ENCODE results near the gene CNST.

CNST gene

DNA sequence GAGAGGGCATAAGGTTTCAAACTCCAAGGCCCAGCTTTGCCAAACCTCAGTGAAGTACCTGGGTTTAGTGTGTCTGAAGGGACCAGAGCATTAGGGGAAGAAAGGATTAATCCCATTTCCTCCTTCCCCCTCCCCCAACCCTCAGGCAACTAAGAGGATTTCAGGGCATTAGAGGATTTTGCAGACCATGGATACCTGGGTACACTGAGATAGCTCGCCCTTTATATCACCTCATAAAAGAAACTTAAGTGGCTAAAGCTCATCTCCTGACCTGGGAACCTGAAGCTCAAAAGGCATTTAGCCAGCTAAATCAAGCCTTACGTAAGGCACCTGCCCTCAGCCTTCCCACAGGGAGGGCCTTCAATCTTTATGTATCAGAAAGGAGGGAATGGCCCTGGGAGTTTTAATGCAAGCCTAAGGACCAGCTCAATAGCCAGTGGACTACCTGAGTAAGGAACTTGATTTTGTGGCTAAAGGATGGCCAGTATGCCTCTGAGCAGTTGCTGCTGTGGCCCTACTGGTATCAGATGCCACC lies 32.8 kb upstream of the CNST start:
- Histone ChIP-seq H3K4me3 (ENCODE audit: low read depth in 1 of 2, low read length in 2 of 2) (no peak overlapping the region), H3K27ac (ENCODE audit: low read depth, low read length) (no peak overlapping the region), H3K9ac (ENCODE audit: low read length) (no peak overlapping the region), H3K4me1 (ENCODE audit: insufficient read depth, low read length) (no peaks in the 10 kb centered on the region), H3K36me3 (ENCODE audit: insufficient read depth, low read length) (no peaks in the 10 kb centered on the region), H3K9me3 (ENCODE audit: low read length) (peaks cover 8% of the 10 kb centered on the region), H3K27me3 (ENCODE audit: control insufficient read depth in 1 of 2, insufficient read depth in 2 of 2, low read length in 2 of 2) (no peaks in the 10 kb centered on the region)

DNA sequence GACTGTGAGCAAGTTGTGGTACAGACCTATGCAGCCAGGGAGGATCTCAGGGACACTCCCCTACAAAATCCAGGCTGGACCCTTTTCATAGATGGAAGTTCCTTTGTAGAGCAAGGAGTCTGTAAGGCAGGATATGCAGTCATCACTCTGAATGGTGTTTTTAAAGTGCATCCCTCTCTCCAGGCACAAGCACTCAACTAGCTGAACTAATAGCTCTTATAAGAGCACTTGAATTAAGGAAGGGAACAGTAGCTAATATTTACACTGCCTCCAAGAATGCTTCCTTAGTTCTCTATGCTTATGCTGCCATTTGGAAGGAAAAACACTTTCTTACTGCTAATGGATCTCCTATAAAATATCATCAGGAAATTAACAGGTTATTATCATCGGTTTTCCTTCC lies 32.1 kb upstream of the CNST start:
- Histone ChIP-seq H3K9me3 (ENCODE audit: low read length) (peaks cover 8% of the 10 kb centered on the region), H3K9ac (ENCODE audit: low read length) (no peak overlapping the region), H3K4me3 (ENCODE audit: low read depth in 1 of 2, low read length in 2 of 2) (no peak overlapping the region), H3K27ac (ENCODE audit: low read depth, low read length) (no peak overlapping the region), H3K36me3 (ENCODE audit: insufficient read depth, low read length) (no peaks in the 10 kb centered on the region), H3K4me1 (ENCODE audit: insufficient read depth, low read length) (no peaks in the 10 kb centered on the region), H3K27me3 (ENCODE audit: control insufficient read depth in 1 of 2, insufficient read depth in 2 of 2, low read length in 2 of 2) (no peaks in the 10 kb centered on the region)

DNA sequence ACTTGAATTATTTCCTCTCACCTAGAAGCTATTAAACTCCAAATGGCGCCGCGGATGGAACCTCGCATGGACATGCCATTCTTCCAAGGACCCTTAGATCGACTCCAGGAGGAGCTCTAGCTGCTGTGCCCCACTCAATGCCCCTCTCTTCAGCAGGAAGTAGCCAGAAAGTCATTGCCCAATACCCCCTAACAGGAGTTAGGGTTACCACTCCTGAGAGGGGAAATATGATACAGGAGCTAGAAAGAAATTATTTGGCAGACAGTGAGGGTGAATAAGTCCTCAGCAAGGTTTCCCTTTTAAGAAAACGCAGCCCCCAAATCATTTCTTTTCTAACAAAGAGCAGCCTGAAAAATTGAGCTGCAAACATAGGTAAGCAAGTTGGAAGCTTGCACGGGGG lies 28.8 kb upstream of the CNST start:
- no peak overlapping the region for H3K27ac ChIP-seq (ENCODE audit: low read depth, low read length)
- H3K36me3 ChIP-seq (ENCODE audit: insufficient read depth, low read length): peaks cover 13% of the 10 kb centered on the region
- no peaks in the 10 kb centered on the region for H3K27me3 ChIP-seq (ENCODE audit: control insufficient read depth in 1 of 2, insufficient read depth in 2 of 2, low read length in 2 of 2)
- H3K4me3 ChIP-seq (ENCODE audit: low read depth in 1 of 2, low read length in 2 of 2): no peak overlapping the region
- H3K9ac ChIP-seq (ENCODE audit: low read length): no peak overlapping the region
- no peaks in the 10 kb centered on the region for H3K9me3 ChIP-seq (ENCODE audit: low read length)
- no peaks in the 10 kb centered on the region for H3K4me1 ChIP-seq (ENCODE audit: insufficient read depth, low read length)

DNA sequence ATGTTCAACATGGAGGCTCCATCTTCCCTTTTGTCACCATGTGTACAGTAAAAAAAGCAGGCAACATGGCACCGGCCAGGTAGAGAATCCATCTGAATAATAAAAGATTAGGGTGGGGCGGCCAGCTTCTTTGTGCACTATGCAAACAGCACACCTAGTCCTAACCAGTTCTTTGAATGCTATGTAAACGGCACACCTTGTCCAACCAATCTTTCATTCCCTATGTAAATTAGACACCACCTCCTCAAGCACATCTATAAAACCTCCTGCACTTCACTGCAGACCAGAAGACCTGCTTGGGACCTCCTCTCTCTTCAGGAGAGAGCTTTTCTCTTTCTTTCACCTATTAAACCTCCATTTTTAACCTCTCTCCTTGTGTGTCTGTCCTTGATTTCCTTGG lies 28.4 kb upstream of the CNST start:
- Histone ChIP-seq H3K27ac (ENCODE audit: low read depth, low read length) (no peak overlapping the region), H3K9ac (ENCODE audit: low read length) (no peak overlapping the region), H3K4me3 (ENCODE audit: low read depth in 1 of 2, low read length in 2 of 2) (no peak overlapping the region), H3K4me1 (ENCODE audit: insufficient read depth, low read length) (no peaks in the 10 kb centered on the region), H3K36me3 (ENCODE audit: insufficient read depth, low read length) (peaks cover 13% of the 10 kb centered on the region), H3K27me3 (ENCODE audit: control insufficient read depth in 1 of 2, insufficient read depth in 2 of 2, low read length in 2 of 2) (no peaks in the 10 kb centered on the region), H3K9me3 (ENCODE audit: low read length) (no peaks in the 10 kb centered on the region)

DNA sequence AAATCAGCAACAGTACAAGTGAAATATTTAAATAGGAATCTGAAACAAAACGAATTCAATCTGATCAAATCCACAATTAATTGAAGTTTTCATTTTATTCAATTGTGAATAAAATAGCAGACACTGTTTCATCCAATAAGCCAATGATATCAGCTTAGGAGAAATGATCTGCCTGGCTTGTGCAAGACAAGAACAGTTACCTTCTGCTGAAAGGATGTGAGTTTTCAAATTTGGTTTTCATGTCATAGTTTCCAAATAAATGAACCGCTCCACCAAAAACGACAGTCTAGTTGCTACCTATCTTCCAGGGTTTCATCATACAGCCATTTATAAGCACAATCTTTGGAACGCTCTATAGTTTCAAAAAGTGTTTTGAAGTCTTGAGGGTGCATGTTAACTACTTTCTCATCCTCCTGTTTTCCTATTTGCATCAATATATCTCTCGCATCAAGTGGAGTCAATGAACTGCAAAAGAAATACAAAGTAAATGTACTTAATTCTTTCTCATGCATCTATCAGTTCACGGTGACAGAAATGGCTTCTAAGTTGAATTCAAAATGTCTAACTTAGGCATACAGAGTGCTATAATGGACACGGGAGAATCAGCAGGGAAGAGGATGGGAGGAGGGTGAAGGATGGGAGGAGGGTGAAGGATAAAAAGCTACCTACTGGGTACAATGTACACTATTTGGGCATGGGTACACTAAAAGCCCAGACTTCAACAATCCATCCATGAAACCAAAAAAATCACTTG lies 25.3 kb upstream of the CNST start:
- no peak overlapping the region for H3K4me3 ChIP-seq (ENCODE audit: low read depth in 1 of 2, low read length in 2 of 2)
- H3K9ac ChIP-seq (ENCODE audit: low read length): no peak overlapping the region
- no peaks in the 10 kb centered on the region for H3K27me3 ChIP-seq (ENCODE audit: control insufficient read depth in 1 of 2, insufficient read depth in 2 of 2, low read length in 2 of 2)
- H3K9me3 ChIP-seq (ENCODE audit: low read length): no peaks in the 10 kb centered on the region
- peaks cover 26% of the 10 kb centered on the region for H3K36me3 ChIP-seq (ENCODE audit: insufficient read depth, low read length)
- H3K4me1 ChIP-seq (ENCODE audit: insufficient read depth, low read length): no peaks in the 10 kb centered on the region
- H3K27ac ChIP-seq (ENCODE audit: low read depth, low read length): no peak overlapping the region

DNA sequence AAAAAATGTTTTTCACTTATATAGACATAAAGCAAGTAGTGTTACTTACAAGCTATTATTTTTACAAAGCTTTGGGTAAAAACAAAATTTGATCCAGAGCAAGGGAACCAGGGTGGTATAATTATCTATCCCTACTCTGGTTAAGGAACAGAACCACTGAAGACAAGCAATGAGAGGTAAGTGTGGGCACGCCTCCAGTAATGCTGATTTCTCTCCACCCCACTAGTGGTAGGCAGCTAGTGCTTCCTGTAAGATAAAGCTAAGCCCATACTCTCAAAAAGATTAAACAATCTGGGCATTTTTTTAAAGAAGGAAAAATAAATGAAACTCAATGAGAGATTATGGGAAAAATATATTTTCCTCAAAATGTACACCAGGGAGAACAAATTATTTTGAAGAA lies 22.3 kb upstream of the CNST start:
- H3K36me3 ChIP-seq (ENCODE audit: insufficient read depth, low read length): peaks cover 32% of the 10 kb centered on the region
- no peaks in the 10 kb centered on the region for H3K27me3 ChIP-seq (ENCODE audit: control insufficient read depth in 1 of 2, insufficient read depth in 2 of 2, low read length in 2 of 2)
- no peaks in the 10 kb centered on the region for H3K9me3 ChIP-seq (ENCODE audit: low read length)
- no peak overlapping the region for H3K9ac ChIP-seq (ENCODE audit: low read length)
- H3K4me1 ChIP-seq (ENCODE audit: insufficient read depth, low read length): no peaks in the 10 kb centered on the region
- no peak overlapping the region for H3K27ac ChIP-seq (ENCODE audit: low read depth, low read length)
- no peak overlapping the region for H3K4me3 ChIP-seq (ENCODE audit: low read depth in 1 of 2, low read length in 2 of 2)

DNA sequence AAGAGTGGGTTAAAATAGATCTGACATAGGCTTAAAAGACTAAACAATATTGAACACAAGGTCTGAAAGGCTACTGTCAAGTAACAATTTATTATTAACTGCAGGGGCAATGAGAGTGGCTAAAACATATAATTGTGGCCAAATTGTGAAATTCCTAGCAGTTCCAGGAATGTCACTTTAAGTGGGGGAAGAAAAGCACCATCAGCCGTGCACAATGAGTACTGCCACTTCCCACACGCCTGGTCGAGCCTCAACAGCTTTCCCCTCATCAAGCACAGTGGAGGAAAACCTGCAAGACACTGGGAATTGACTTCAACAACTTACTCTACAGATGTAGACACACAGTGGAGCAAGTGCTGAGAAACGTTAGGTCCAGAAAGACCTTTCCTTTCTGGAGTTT lies 16.6 kb upstream of the CNST start:
- Histone ChIP-seq H3K4me3 (ENCODE audit: low read depth in 1 of 2, low read length in 2 of 2) (no peak overlapping the region), H3K36me3 (ENCODE audit: insufficient read depth, low read length) (peaks cover 31% of the 10 kb centered on the region)

DNA sequence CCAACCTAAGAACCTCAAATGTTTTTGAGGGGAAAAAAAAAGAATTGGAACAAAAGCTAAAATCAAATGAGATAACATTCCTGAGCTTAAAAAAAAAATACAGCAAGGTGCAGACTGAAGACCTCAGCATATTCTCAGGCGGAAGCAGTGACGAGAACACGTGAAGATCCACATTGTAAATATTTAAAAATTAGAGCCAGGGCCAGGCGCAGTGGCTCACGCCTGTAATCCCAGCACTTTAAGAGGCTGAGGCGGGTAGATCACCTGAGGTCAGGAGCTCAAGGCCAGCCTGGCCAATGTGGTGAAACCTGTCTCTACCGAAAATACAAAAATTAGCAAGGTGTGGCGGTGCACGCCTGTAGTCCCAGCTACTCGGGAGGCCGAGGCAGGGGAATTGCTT lies 15.9 kb upstream of the CNST start:
- Histone ChIP-seq H3K27me3 (ENCODE audit: control insufficient read depth in 1 of 2, insufficient read depth in 2 of 2, low read length in 2 of 2) (no peaks in the 10 kb centered on the region), H3K9me3 (ENCODE audit: low read length) (no peaks in the 10 kb centered on the region), H3K4me3 (ENCODE audit: low read depth in 1 of 2, low read length in 2 of 2) (no peak overlapping the region), H3K36me3 (ENCODE audit: insufficient read depth, low read length) (peaks cover 36% of the 10 kb centered on the region), H3K4me1 (ENCODE audit: insufficient read depth, low read length) (no peaks in the 10 kb centered on the region), H3K9ac (ENCODE audit: low read length) (no peak overlapping the region), H3K27ac (ENCODE audit: low read depth, low read length) (no peak overlapping the region)

More for the DNA sequence above, 16.6 kb upstream of the CNST start:
- H3K9me3 ChIP-seq (ENCODE audit: low read length): no peaks in the 10 kb centered on the region
- no peak overlapping the region for H3K9ac ChIP-seq (ENCODE audit: low read length)
- no peak overlapping the region for H3K27ac ChIP-seq (ENCODE audit: low read depth, low read length)
- no peaks in the 10 kb centered on the region for H3K4me1 ChIP-seq (ENCODE audit: insufficient read depth, low read length)
- H3K27me3 ChIP-seq (ENCODE audit: control insufficient read depth in 1 of 2, insufficient read depth in 2 of 2, low read length in 2 of 2): no peaks in the 10 kb centered on the region

DNA sequence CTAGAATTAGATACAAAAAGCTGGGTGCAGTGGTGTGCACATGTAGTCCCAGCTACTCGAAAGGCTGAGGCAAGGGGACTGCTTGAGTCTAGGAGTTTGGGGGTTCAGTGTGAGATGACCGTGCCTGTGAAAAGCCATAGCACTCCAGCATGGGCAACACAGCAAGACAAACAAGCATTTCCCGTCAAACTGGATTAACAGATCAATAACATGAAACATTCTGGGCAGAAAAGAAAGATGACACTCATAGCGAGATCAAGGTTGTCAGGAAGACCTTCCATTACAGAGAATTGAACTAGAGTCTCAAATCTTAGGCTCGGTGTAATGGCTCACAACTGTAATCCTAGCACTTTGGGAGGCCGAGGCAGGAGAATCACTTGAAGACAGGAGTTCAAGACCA lies 14.1 kb upstream of the CNST start:
- H3K4me3 ChIP-seq (ENCODE audit: low read depth in 1 of 2, low read length in 2 of 2): no peak overlapping the region
- no peak overlapping the region for H3K27ac ChIP-seq (ENCODE audit: low read depth, low read length)
- no peak overlapping the region for H3K9ac ChIP-seq (ENCODE audit: low read length)
- no peaks in the 10 kb centered on the region for H3K27me3 ChIP-seq (ENCODE audit: control insufficient read depth in 1 of 2, insufficient read depth in 2 of 2, low read length in 2 of 2)
- no peaks in the 10 kb centered on the region for H3K4me1 ChIP-seq (ENCODE audit: insufficient read depth, low read length)
- no peaks in the 10 kb centered on the region for H3K9me3 ChIP-seq (ENCODE audit: low read length)
- H3K36me3 ChIP-seq (ENCODE audit: insufficient read depth, low read length): peaks cover 39% of the 10 kb centered on the region

DNA sequence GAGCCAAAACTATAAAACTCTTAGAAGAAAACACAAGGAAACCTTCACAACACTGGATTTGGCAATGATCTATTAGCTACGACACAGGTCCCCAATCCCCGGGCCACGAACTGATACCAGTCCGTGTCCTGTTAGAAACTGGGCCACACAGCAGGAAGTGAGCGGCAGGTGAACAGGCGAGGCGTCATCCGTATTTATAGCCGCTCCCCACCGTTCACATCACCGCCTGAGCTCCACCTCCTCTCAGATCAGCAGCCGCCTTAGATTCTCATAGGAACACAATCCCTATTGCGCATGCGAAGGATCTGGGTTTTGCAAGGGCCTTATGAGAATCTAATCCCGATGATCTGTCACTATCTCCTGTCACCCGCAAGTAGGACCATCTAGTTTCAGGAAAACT lies 12.1 kb upstream of the CNST start:
- H3K27ac ChIP-seq (ENCODE audit: low read depth, low read length): no peak overlapping the region
- peaks cover 34% of the 10 kb centered on the region for H3K36me3 ChIP-seq (ENCODE audit: insufficient read depth, low read length)
- no peak overlapping the region for H3K9ac ChIP-seq (ENCODE audit: low read length)
- H3K27me3 ChIP-seq (ENCODE audit: control insufficient read depth in 1 of 2, insufficient read depth in 2 of 2, low read length in 2 of 2): no peaks in the 10 kb centered on the region
- H3K9me3 ChIP-seq (ENCODE audit: low read length): no peaks in the 10 kb centered on the region
- no peaks in the 10 kb centered on the region for H3K4me1 ChIP-seq (ENCODE audit: insufficient read depth, low read length)
- no peak overlapping the region for H3K4me3 ChIP-seq (ENCODE audit: low read depth in 1 of 2, low read length in 2 of 2)

DNA sequence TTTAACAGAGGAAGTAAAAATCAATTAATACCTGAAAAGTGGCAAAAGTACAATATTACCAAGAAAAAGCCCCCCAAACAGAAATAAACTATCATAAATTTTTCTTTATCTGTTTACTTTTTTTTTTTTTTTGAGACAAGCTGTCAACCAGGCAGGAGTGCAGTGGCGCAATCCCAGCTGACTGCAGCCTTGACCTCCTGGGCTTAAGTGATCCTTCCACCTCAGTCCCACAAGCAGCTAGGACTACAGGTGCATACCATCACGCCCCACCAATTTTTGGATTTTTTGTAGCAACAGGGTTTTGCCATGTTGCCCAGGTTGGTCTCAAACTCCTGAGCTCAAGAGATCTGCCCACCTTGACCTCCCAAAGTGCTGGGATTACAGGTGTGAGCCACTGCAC lies 8.2 kb upstream of the CNST start:
- no peaks in the 10 kb centered on the region for H3K9me3 ChIP-seq (ENCODE audit: low read length)
- H3K36me3 ChIP-seq (ENCODE audit: insufficient read depth, low read length): peaks cover 32% of the 10 kb centered on the region
- H3K27me3 ChIP-seq (ENCODE audit: control insufficient read depth in 1 of 2, insufficient read depth in 2 of 2, low read length in 2 of 2): no peaks in the 10 kb centered on the region
- H3K27ac ChIP-seq (ENCODE audit: low read depth, low read length): no peak overlapping the region
- no peak overlapping the region for H3K4me3 ChIP-seq (ENCODE audit: low read depth in 1 of 2, low read length in 2 of 2)
- H3K4me1 ChIP-seq (ENCODE audit: insufficient read depth, low read length): no peaks in the 10 kb centered on the region
- H3K9ac ChIP-seq (ENCODE audit: low read length): no peak overlapping the region

DNA sequence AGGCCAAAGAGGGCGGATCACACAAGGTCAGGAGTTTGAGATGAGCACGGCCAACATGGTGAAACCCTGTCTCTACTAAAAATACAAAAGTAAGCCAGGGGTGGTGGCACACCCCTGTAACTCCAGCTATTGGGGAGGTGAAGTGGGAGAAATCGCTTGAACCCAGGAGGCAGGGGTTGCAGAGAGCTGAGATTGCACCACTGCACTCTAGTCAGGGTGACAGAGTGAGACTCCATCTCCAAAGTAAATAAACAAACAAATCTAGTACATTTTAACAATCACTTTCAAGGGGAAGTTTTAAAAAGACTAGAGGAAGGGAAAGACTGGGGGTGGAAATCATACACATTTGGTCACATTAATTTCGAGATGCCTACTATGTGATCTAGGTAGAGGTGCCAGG lies 6.9 kb upstream of the CNST start:
- no peaks in the 10 kb centered on the region for H3K9me3 ChIP-seq (ENCODE audit: low read length)
- no peak overlapping the region for H3K4me3 ChIP-seq (ENCODE audit: low read depth in 1 of 2, low read length in 2 of 2)
- peaks cover 28% of the 10 kb centered on the region for H3K36me3 ChIP-seq (ENCODE audit: insufficient read depth, low read length)
- no peak overlapping the region for H3K9ac ChIP-seq (ENCODE audit: low read length)
- no peak overlapping the region for H3K27ac ChIP-seq (ENCODE audit: low read depth, low read length)
- H3K27me3 ChIP-seq (ENCODE audit: control insufficient read depth in 1 of 2, insufficient read depth in 2 of 2, low read length in 2 of 2): no peaks in the 10 kb centered on the region
- H3K4me1 ChIP-seq (ENCODE audit: insufficient read depth, low read length): peaks cover 6% of the 10 kb centered on the region

Data from muscle layer of colon (tissue), 2 donors.